RWPE1 (cell line): ENCODE results near the gene GAB2.

ENCODE experiments used
- CTCF ChIA-PET: fragments of 350-600 bp; sonication (Branson Sonifier 250); formaldehyde crosslinking; extraction: SDS; loops from one replicate; lab custom pipeline; 2021; lab: Yijun Ruan, JAX
- POLR2A ChIA-PET: fragments of 400-600 bp; formaldehyde crosslinking; extraction: SDS; loops from one replicate; lab custom pipeline; 2020; ENCODE audit warnings: antibody characterized with exemption; ENCODE audit not compliant: low non-redundant PET; lab: Yijun Ruan, JAX
- DNase-seq: peaks from one replicate; pipeline ENCODE4 v3.0.0; 2012; ENCODE audit warnings: low spot score
- H3K27ac ChIP-seq: fragments of 450-650 bp; 2 replicates; pipeline ENCODE4 v1.5.1; 2017
- TF ChIP-seq, protein P1 (sequence below): fragments of 450-650 bp; conservative IDR thresholded peaks from 2 replicates; pipeline ENCODE4 v1.5.1; 2017; ENCODE audit warnings: low read depth, mild to moderate bottlenecking

GAB2 gene

DNA sequence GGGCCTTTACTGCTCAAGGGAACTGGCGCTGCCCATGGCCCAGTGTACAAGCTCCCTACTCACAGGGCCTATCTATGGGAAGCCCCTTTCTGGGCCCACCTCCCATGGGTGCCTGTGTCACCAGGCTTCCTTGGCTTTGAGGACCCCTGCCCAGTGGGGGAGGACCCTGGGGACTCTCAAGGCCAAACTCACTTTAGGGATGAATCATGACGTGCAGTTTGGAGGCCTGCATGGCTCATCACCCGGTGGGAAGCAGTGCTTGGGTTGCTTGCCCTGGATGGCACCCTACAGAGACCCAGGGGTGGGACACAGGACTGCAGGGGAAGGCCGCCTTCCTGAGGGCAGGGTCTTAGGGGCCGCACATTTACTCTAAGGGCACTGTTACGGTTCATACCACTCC is 245.7 kb downstream of the GAB2 start:
- TF ChIP-seq, protein P1, sequence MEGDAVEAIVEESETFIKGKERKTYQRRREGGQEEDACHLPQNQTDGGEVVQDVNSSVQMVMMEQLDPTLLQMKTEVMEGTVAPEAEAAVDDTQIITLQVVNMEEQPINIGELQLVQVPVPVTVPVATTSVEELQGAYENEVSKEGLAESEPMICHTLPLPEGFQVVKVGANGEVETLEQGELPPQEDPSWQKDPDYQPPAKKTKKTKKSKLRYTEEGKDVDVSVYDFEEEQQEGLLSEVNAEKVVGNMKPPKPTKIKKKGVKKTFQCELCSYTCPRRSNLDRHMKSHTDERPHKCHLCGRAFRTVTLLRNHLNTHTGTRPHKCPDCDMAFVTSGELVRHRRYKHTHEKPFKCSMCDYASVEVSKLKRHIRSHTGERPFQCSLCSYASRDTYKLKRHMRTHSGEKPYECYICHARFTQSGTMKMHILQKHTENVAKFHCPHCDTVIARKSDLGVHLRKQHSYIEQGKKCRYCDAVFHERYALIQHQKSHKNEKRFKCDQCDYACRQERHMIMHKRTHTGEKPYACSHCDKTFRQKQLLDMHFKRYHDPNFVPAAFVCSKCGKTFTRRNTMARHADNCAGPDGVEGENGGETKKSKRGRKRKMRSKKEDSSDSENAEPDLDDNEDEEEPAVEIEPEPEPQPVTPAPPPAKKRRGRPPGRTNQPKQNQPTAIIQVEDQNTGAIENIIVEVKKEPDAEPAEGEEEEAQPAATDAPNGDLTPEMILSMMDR = no peak
- ChIA-PET CTCF (no interaction called here), POLR2A (no interaction called here)
- no peak for DNase-seq
- H3K27ac ChIP-seq = no peak overlapping the region

DNA sequence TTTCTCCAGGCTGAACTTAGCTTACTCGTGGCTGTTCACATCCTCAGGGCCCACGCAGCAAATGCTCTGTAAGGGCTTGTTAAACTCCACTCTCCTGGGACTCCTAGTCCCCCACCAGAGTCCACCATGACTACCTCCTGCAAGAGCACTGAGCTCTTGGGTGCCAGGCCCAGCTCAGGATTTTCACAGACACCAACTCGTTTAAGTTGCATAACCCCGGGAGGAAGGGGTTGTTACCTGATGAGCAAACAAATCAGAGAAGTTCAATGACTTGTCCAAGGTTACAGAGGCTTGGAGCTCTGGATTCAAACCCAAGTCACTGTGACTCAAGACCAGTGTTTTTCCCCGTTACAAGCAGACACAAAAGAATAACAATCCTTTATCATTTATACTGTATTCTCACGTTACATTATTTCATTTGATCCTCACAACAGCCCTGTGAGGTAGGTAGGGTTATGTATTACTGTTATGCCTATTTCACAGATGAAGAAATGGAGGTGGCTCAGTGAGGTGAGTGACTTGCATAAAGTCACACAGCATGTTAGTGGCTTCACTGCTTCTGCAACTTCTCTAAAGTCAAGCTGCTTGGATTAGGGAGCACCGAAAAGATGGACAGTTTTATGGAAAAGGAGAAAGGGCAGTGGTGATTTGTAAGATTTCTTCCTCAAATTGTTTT is 246.6 kb downstream of the GAB2 start:
- TF ChIP-seq, protein P1 = no peak
- POLR2A ChIA-PET = interaction anchor here (0.5 to 0.6 kb wide), 2 partner anchors 365 to 1056 kb away, joined by 3 to 4 read pairs; no protein-coding TSS in a partner anchor
- no peak for DNase-seq
- CTCF ChIA-PET = interaction anchor here (1.1 kb wide), 1 partner anchor 21 kb away, joined by 3 read pairs; no protein-coding TSS in a partner anchor
- no peak overlapping the region for H3K27ac ChIP-seq

DNA sequence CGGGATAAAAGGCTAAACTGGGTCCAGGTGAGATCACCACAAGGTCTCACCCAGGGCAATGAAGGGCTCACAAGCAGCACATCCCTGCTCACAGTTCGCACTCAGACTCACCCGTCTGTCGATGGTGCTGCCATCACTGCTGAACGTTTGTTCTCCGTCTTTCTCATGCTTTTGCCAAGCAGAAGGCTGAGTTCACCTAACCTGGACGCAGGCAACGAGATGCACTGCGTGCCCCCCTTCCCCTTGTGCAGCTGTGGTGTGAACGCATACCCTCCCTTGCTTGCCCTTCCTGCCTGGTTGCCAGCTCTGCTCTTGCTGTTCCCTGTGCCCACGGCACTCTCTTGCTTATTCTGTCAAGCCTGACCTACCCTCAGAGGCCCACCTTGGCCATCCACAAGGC is 247.2 kb downstream of the GAB2 start:
- no peak for DNase-seq
- ChIA-PET POLR2A (interaction anchor here (0.5 kb wide), 1 partner anchor 1056 kb away, joined by 3 read pairs; no protein-coding TSS in a partner anchor), CTCF (interaction anchor here (1.1 kb wide), 1 partner anchor 21 kb away, joined by 3 read pairs; no protein-coding TSS in a partner anchor)
- TF ChIP-seq, protein P1 = no peak
- H3K27ac ChIP-seq = no peak overlapping the region

DNA sequence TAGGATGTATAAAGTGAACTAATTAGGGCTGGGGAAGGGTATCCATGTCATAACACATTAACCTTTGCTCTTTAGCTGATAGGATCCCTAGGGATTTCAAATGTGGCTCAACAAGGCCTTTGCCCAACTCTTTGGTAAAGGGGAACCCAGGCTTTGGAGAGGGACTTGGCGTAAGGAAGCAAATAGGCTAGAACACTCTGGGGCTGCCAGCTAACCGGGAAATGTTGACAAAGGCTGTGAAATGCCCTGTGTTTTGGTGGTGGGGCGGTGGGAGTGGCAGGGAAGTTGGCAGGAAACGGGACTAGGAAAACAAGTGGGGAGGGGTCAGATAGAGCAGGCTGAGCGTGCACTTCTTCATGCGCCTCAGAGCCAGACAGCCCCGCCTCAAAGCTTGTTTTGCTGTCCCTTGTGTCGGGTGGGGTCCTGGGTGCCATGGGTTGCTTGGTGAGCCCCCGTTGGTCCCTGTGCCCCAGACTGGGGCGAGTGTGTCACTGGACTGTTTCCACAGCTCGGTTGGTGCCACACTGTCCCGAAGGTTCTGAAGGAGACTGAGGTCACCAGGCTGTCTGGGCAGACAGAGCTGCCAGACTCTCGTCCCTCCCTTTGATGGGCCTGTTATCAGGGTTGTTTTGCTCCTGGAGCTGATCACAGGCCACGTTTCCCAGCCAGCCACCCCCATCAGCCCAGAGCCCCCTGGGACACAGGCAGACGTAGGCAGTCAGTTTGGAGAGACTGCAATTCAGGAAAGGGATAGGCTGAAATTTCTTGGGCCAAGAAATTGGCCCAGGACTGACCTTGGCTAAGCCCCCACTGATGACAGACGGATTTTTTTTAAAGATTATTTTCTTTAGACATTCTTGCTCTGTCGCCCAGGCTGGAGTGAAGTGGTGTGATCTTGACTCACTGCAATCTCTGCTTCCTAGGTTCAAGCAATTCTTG is 248.8 kb downstream of the GAB2 start:
- DNase-seq = no peak
- ChIA-PET CTCF (no interaction called here), POLR2A (no interaction called here)
- TF ChIP-seq, protein P1 = no peak
- H3K27ac ChIP-seq = no peak overlapping the region

DNA sequence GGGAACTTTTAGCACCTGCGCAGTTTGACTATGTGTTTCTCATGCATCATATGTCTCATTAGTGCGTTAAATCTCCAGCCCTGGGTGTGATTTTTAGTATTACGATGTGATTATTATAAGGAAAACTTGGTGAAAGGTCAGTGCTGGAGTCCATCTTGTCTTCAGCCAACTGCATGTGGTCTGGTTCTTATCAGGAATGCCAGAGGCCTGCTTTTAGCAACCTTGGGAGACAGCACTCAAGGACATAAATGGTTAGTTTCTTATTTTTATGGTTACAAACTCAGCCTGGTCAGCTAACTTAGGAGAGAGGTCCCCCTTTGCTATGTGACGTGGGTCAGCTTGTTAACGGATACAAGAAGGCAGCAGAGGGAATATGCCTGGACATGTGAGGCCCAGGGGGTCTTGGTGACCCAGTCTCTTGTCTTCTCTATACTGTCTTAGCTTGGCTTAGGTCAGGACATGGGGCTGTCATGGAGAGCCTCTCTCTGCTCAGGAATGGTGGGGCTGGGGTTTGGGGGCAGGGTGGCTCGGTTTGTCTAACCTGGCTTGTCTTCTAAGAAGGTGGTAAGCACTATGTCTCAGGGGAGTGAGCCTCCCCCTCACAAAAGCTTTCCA is 250.7 kb downstream of the GAB2 start:
- POLR2A ChIA-PET = no interaction called here

More for the DNA sequence above, 250.7 kb downstream of the GAB2 start:
- no peak for DNase-seq
- CTCF ChIA-PET = no interaction called here
- no peak overlapping the region for H3K27ac ChIP-seq
- TF ChIP-seq, protein P1 = no peak
